Left ventricle myocardium inferior (tissue), 1 donor: ENCODE measurements around the gene DMRT1. TPM values are rescaled to one million over a fixed set of nuclear protein-coding genes. Genes with fewer than 3 reads are reported as not detected.
"Not testable (repeated sequence)": the region's sequence is repeated elsewhere in the genome, so short reads cannot be mapped to it uniquely, and the experiment has no call there.

ENCODE experiments used
- DNase-seq: peaks from one replicate; pipeline ENCODE4 v3.0.0-alpha.2; 2020
- H3K27ac ChIP-seq: fragments of 200-600 bp; replicated peaks from 2 replicates; pipeline ENCODE4 v1.8.0; 2021
- H3K27me3 ChIP-seq: fragments of 200-600 bp; 2 replicates; pipeline ENCODE4 v1.8.0; 2021; ENCODE audit warnings: low read depth
- H3K36me3 ChIP-seq: fragments of 200-600 bp; 2 replicates; pipeline ENCODE4 v1.8.0; 2021
- H3K4me1 ChIP-seq: fragments of 200-600 bp; 2 replicates; pipeline ENCODE4 v1.8.0; 2021
- H3K4me3 ChIP-seq: fragments of 200-600 bp; 2 replicates; pipeline ENCODE4 v1.8.0; 2021; ENCODE audit warnings: mild to moderate bottlenecking, moderate library complexity
- H3K9me3 ChIP-seq: fragments of 200-600 bp; replicated peaks from 2 replicates; pipeline ENCODE4 v1.8.0; 2021
- intact Hi-C: fragments of 100-400 bp; cut with micrococcal nuclease; formaldehyde crosslinking; loops from one replicate; pipeline ENCODE4 v1.11.0; 2022
- total RNA-seq: library from RNA; stranded (reverse); fragmentation: NEBNext Ultra II Directional; extraction: Animal tissue kit (Norgen Biotek cat#: 25700); gene quantifications from one replicate; pipeline ENCODE4 v1.2.1, GENCODE V29; 2021
- TF ChIP-seq, protein P1 (sequence below): fragments of 200-600 bp; IDR thresholded peaks from 2 replicates; pipeline ENCODE4 v1.8.0; 2021; ENCODE audit warnings: antibody characterized with exemption, mild to moderate bottlenecking, borderline replicate concordance
- donor health status: DM: no; HTN: yes; CAD: no; lungs with severe emphysema.

DMRT1 gene
- total RNA-seq, 1 donor from 2014 or later = not detected

DNA sequence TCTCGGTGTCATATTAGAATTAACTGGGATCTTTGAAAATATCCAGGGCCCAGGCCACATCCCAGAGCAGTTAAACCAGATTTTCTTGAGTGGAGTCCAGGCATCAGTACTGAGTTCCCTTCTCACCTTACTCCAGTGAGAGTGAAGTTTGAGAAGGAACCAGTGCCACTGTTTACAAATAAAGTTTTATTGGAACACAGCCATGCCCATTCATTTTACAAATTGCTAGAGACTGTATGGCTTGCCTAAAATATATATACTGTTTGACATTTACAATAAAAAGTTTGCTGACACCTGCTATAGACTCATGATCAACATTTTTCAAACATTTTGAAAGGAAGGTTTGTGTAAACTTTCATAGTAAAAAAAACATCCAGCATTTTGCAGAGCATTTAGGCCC, 71.3 kb downstream of the DMRT1 start:
- H3K4me3 ChIP-seq = no peak overlapping the region
- no peak for DNase-seq
- no peak overlapping the region for H3K27ac ChIP-seq
- no peaks in the 10 kb centered on the region for H3K36me3 ChIP-seq
- no peaks in the 10 kb centered on the region for H3K9me3 ChIP-seq
- intact Hi-C loops = no loop called here
- H3K4me1 ChIP-seq = no peaks in the 10 kb centered on the region
- TF ChIP-seq, protein P1, sequence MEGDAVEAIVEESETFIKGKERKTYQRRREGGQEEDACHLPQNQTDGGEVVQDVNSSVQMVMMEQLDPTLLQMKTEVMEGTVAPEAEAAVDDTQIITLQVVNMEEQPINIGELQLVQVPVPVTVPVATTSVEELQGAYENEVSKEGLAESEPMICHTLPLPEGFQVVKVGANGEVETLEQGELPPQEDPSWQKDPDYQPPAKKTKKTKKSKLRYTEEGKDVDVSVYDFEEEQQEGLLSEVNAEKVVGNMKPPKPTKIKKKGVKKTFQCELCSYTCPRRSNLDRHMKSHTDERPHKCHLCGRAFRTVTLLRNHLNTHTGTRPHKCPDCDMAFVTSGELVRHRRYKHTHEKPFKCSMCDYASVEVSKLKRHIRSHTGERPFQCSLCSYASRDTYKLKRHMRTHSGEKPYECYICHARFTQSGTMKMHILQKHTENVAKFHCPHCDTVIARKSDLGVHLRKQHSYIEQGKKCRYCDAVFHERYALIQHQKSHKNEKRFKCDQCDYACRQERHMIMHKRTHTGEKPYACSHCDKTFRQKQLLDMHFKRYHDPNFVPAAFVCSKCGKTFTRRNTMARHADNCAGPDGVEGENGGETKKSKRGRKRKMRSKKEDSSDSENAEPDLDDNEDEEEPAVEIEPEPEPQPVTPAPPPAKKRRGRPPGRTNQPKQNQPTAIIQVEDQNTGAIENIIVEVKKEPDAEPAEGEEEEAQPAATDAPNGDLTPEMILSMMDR = no peak
- H3K27me3 ChIP-seq = peaks cover 97% of the 10 kb centered on the region

DNA sequence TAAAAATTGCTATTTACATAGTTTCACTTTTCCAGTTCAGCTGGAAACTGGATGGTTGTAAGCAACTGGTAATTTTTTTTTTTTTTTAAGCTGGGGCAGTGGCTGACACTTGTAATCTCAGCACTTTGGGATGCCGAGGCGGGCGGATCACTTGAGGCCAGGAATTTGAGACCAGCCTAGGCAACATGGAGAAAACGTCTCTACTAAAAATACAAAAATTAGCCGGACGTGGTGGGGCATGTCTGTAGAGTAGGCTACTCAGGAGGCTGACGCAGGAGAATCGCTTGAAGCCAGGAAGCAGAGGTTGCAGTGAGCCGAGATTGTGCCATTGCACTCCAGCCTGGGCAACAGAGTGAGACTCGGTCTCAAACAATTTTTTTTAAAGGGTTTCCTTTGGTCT, 72.0 kb downstream of the DMRT1 start:
- H3K27ac ChIP-seq, H3K9me3 ChIP-seq, intact Hi-C loops, H3K4me1 ChIP-seq, H3K4me3 ChIP-seq, H3K36me3 ChIP-seq, DNase-seq: not testable (repeated sequence)
- peaks cover 89% of the 10 kb centered on the region for H3K27me3 ChIP-seq

DNA sequence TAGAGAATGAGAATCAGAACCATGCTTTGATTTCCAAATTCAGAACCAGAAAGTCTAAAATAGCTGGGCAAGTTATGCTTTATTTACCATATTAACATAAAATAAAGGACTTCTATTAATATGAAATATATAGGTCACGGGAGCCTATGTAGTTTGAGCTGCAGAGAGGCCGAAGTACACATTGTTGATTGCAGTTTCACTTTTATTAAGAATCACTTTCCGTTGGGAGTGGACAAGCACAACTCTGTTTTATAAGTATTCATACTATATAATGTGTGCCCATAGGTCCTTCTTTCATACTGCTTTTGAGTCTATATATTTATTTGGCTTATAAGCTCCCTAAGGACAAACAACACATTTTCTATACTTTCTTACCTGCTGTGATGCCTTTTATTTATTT, 76.2 kb downstream of the DMRT1 start:
- Histone ChIP-seq H3K4me3 (no peak overlapping the region), H3K36me3 (no peaks in the 10 kb centered on the region), H3K4me1 (no peaks in the 10 kb centered on the region), H3K27ac (no peak overlapping the region), H3K27me3 (peaks cover 86% of the 10 kb centered on the region), H3K9me3 (no peaks in the 10 kb centered on the region)
- DNase-seq = no peak
- TF ChIP-seq, protein P1 = no peak
- intact Hi-C loops = no loop called here

DNA sequence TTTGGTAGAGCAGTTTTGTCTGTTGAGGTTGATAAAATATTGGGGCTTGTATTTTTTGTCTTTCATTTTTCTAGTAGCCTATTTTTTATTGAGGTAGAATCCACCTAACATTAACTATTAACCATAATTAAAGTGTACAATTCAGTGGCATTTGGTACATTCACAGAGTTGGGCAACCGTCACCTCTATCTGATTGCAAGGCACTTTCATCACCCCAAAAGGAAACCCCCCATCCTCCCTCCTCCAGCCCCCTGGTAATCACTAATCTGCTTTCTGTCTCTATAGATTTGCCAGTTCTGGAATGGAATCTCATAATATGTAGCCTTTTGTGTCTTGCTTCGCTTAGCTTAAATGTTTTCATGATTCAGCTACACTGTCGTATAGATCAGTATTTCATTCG, 79.4 kb downstream of the DMRT1 start:
- TF ChIP-seq, protein P1 = no peak
- Histone ChIP-seq H3K27me3 (peaks cover 61% of the 10 kb centered on the region), H3K9me3 (no peaks in the 10 kb centered on the region), H3K36me3 (no peaks in the 10 kb centered on the region), H3K4me3 (no peak overlapping the region), H3K27ac (no peak overlapping the region), H3K4me1 (no peaks in the 10 kb centered on the region)
- no peak for DNase-seq
- intact Hi-C loops = no loop called here

DNA sequence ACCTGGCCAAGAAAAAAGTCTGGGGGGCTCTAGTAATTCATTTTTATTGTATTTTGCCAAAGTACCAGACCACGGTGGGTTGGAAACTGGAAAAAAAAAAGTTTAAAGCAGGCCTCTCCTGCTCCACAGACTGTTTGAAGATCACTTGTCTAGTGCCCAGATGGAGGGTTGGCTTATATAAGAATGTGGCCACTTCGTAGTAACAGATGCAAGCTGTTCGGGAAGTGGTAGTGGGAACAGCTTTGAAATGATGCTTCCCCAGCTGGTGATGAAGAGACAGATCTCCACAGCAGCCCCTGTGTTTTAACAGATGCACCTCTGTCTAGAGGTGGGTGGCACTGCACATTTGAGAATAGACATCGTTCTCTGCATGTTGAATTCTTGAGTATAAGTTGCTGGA, 80.7 kb downstream of the DMRT1 start:
- H3K27ac ChIP-seq = no peak overlapping the region
- H3K4me1 ChIP-seq = no peaks in the 10 kb centered on the region
- H3K36me3 ChIP-seq = no peaks in the 10 kb centered on the region
- no peaks in the 10 kb centered on the region for H3K9me3 ChIP-seq
- intact Hi-C loops = no loop called here
- peaks cover 52% of the 10 kb centered on the region for H3K27me3 ChIP-seq
- TF ChIP-seq, protein P1 = no peak
- DNase-seq = no peak
- no peak overlapping the region for H3K4me3 ChIP-seq

DNA sequence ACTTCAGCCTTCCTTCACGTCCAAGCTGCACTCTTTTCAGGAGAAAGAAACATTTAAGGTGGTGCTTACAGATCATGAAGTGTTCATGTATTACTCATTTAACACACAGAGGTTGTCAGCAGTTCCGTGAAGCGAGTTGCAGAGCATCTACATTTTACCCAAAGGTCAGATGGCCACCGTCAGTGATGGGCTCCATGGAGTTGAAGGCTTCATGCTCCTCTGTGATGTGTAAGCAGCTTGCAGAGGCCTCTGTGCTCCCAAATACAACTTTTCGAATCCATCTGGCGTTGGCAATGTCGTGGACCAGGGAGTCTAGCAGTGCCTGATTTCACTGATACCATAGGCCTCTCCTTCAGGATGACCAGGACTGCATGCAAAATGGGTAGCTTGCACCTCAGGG, 81.2 kb downstream of the DMRT1 start:
- intact Hi-C loops = no loop called here
- Histone ChIP-seq H3K4me3 (no peak overlapping the region), H3K9me3 (no peaks in the 10 kb centered on the region)

More for the DNA sequence above, 81.2 kb downstream of the DMRT1 start:
- Histone ChIP-seq H3K27me3 (peaks cover 52% of the 10 kb centered on the region), H3K36me3 (no peaks in the 10 kb centered on the region), H3K27ac (no peak overlapping the region), H3K4me1 (no peaks in the 10 kb centered on the region)
- TF ChIP-seq, protein P1 = no peak
- no peak for DNase-seq
